ENCODE results near the gene MTRFR.
"Not testable (repeated sequence)": the region's sequence is repeated elsewhere in the genome, so short reads cannot be mapped to it uniquely, and the experiment has no call there.

The MTRFR gene

DNA sequence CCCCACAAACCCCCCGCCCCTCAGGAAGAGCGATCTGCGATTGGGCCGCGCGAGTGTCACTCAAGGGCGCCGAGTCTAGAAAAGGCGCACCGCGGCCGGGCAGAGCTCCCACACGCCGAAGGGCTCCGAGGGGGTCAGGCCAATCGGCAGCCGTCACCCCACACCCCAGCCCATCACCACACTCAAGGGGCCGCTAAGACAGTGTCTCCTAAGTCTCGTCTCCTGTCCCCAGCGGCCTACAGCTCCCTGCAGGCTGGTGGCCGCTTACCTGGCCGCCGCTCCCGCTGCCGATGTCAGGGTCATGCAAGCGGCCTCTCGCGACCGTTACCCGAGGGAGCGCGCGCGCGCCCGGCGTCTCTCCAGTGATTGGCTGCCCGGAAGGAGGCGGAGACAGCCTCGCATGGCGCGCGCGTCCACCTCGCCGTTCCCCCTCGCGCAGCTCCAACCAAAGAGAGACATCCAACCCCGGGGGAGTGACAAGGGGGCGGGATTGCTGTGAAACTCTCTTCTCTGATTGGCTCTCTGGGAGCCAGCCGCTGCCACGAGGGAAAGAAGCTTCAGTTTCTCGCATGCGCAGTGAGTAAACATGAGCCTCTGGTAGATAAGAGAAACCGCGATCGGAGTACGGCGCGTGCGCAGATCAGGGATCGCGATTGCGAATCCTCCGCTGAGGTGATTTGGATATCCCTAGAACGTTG lies at the start of gene MTRFR, which contains the start of gene MPHOSPH9:
MTRFR (plus strand) TSS at position 630 of the 698 bp plus-strand sequence. CDS start 20,239 bp downstream, outside the sequence.
MPHOSPH9 (minus strand) TSS at position 335 of the 698 bp plus-strand sequence. CDS start 2,777 bp downstream, outside the sequence.
- peak; percentile 97 for DNase-seq (ENCODE audit: low spot score)

DNA sequence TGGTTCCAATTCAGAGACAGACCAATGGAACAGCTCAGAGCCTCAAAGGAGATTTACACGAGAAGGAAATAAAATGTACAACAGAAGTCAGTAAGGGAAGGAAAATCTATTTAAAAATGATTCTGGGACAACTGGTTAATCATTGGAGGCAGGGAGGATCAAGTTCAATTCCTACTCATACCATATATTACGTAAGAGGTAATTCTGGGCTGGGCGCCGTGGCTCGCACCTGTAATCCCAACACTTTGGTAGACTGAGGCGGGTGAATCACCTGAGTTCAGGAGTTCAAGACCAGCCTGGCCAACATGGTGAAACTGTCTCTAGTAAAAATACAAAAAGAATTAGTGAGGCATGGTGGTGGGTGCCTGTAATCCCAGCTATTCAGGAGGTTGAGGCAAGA lies 45.6 kb upstream of the MTRFR start:
- DNase-seq (ENCODE audit: low spot score) = no peak

DNA sequence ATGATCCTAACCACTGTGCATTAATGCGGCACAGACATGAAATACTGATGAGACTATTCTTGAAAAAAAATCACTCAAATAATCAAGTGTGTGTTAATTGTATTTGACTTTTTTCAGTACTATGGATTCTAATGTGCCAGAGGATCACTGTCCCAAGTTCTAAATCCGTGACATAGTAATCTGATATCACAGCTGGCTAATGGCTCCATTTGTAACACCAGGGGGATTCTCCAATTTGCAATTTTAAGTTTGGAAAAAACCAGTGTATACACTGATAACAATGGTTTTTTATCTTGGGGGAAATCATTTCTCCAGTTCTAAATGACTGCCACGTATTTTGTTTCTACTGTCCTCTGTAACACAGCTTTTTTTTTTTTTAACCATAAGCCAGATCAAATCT lies 33.3 kb upstream of the MTRFR start:
- DNase-seq (ENCODE audit: low spot score) = no peak

DNA sequence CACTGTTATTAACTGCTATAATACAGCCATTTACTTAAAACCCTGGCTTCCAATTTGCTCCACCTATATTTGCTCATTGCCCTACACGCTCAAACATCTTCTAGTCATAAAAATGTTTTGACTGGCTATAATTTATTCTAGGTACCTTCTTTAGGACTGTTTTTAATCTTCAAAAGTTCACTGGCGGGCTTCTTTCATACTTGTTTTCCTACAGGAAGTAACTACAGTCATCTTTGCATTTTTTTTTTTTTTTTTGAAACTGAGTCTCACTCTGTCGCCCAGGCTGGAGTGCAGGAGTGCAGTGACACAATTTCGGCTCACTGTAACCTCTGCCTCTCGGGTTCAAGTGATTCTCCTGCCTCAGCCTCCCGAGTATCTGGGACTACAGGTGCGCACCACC lies 32.8 kb upstream of the MTRFR start:
- DNase-seq (ENCODE audit: low spot score) = no peak

DNA sequence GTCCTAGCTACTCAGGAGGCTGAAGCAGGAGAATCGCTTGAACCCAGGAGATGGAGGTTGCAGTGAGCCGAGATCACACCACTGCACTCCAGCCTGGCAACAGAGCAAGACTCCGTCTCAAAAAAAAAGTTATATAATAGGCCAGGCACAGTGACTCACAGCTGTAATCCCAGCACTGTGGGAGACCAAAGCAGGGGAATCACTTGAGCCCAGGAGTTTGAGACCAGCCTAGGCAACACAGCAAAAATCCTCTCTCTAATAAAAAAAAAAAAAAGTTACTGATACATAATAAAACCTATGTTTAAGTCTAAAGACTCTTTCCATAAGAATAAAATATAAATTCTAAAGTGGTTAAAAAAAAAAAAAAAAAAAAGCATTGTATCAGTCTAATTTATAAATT lies 26.4 kb upstream of the MTRFR start:
- DNase-seq (ENCODE audit: low spot score) = not testable (repeated sequence)

DNA sequence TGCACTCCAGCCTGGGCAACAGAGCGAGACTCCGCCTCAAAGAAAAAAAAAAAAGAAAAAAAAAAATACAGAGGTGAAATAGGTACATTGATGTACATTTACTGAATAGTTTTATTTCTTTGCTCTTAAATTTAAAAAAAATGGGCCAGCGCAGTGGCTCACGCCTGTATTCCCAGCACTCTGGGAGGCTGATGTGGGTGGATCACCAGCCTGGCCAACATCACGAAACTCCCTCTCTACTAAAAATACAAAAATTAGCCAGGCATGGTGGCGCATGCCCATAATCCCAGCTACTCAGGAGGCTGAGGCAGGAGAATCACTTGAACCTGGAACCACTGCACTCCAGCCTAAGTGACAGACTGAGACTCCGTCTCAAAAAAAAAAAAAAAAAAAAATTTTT lies 25.4 kb upstream of the MTRFR start:
- DNase-seq (ENCODE audit: low spot score) = not testable (repeated sequence)

DNA sequence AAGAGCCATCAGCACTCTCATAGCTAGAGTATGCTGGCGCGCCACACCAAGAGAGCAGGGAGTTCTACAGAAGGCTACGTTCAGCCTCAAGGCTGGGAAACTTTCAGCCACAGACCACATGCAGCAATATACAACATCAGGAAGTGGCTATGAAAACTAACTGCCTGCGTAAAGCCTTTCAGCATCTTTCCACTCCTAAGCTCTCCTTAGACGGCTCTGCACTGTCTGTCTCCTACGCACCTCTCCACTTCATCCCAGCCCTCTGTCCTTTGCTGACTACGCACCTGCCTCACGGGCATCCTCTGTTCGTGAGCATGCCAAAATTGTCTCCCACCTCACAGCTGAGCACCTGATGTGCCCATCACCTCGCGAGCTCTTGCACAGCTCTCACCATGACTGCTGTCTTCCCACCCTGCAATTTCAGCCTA lies 10.0 kb upstream of the MTRFR start:
- DNase-seq (ENCODE audit: low spot score) = no peak

DNA sequence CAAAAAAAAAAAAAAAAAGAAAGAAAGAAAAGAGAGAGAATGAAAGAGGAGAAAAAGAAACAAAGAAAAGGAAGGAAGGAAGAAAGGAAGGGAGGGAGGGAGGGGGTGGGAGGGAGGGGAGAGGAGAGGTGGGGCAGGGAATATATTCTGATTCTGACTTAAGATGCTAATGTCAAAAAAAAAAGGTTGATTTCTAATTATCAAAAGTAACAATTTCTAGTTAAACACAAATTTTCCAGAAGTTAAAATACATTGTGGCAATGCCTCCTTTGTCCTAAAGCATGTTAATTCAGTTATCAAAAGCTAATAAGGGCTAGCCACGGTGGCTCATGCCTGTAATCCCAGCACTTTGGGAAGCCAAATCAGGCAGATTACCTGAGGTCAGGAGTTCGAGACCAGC lies 7.8 kb upstream of the MTRFR start:
- DNase-seq (ENCODE audit: low spot score) = no peak

DNA sequence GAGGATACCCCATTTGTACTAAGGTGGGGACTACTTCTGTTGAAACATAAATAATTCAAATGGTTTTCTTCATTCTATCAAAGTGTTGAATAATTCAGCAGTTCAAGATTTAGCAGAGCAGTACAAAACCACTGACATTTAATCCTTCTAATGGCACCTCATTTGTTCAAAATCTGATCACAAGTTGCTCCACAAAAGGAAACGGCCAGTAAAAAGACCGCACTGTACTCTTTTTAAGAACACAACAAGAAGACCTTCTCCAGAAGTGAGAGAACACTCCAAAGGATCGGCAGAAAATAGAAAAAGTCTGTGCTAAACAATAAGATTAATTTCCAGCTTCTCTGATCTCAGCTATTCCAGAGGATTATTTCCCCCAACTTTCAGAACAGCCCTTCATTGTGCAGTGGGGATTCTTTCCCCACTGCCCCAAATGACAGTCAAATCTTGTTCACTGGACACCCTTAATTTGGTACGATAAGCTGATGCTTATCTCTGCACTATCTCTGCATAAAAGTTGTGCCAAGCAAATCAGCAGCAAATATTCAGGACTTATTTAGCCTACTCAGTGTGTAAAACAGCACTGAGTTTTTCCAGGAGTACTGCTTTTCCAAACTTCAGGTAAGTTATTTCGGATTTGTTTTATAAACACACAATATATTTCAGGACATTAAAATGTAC lies 5.5 kb upstream of the MTRFR start:
- no peak for DNase-seq (ENCODE audit: low spot score)

DNA sequence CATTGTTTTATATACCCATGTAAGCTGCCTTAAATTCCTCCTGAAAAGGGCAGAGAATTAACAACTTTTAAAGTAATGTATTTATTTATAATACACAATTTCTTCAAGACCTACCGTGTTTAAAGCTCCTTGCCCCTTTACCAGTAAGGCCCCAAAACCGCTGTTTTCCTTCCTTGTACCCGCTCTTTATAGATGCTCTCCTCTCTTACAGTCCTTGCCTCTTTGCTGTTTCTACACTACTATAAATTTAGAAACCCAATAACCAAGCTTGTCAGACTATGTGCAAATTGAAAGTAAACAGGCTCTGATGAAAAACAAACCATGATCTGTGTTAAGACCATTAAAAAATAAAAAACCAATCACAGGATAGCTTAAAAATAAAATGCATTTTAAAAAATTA lies 4.2 kb upstream of the MTRFR start:
- no peak for DNase-seq (ENCODE audit: low spot score)

DNA sequence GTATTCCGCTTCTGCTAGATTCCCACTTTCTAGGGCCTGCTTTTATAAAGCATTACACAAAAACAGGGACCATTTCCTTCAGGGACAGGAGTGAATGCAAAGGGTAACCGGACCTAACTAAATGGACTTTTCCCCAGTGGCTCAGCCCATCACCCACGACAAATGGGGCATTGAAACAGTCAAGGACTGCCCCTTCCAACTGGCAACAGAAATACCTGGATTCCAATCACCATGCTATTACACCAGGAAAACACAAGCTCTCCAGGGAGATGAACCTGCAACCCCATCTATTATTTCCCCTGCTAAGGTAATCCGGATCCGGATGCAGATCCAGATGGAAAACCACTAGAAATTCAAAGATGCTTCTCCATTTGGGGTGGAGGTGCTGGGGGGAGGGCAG lies 1.3 kb upstream of the MTRFR start:
- DNase-seq (ENCODE audit: low spot score) = no peak

DNA sequence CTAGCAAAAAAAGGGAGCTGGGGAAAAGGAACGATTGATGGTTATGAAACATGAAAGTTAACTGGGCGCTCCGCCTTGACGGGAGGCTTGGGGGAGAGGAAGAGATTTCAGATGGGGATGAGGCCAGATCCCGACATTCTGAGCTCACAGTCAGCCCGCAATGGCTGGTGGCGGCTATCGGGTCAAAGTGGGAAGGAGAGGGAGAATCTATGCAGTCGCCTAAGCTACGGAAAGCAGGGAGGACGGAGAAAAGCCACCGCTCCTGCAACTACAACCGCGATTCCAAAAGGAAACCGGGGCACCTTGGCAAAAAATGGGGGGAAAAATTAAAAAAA lies 797 bp upstream of the MTRFR start:
- no peak for DNase-seq (ENCODE audit: low spot score)

DNA sequence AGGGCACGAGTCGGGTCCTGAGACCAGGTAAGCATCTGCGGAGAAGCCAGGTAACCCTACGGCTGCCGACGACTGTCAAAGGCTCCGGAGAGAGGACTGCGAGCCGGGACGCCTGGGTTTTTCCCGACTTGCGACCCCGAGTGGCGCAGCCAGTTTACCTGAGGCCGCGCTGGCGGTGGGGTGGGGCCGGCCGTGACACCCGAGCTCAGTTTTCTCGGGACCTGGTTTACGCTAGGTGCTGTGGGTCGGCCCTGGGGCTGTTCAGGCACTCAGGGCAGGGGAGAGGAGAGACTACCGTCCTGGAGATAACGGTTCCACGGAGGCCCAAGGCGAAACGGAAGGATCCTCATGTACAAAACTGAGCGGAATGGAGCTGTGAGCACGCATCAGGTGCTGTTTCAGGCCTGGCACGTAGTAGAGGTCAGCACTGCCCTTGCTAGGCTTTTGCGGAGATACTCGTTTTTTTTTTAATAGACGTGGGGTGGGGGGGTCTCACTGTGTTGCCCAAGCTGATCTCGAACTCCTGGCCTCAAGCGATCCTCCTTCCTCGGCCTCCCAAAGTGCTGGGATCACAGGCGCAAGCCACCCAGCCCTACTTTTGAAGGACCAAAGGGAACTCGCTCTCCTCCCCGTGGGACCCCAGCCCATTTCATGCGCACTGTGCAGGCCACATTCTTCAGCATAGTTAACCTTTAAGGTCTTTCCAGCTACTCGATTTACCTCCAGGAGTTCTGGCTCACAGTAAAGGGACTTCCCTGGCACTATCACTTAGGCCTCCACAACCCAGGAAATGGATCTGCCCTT lies 471 bp downstream of the MTRFR start:
- no peak for DNase-seq (ENCODE audit: low spot score)

DNA sequence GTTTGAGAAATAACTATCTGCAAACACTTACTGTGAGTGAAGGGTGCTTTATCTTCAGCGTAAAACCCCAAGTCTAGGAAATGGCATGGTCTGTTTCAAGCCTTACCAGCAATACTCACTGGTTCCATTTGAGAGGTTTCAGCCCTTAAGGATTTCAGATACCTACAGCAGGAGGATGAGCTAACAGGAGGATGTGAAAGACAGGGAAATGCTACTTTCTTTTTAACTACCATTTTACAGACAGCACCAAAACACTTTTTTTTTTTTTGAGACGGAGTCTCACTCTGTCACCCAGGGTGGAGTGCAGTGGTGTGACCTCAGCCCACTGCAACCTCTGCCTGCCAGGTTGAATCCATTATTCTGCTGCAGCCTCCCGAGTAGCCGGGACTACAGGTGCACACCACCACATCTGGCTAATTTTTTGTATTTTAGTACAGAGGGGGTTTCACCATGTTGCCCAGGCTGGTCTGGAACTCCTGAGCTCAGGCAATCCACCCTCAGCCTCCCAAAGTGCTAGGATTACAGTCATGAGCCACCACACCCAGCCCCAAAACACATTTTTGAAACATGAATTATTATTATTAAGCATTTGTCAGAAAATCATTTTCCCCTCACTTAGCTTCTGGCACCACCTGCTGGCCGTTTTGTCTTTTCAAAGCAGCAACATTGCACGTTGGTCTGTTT lies 4.6 kb downstream of the MTRFR start:
- peak; percentile 70 for DNase-seq (ENCODE audit: low spot score)

DNA sequence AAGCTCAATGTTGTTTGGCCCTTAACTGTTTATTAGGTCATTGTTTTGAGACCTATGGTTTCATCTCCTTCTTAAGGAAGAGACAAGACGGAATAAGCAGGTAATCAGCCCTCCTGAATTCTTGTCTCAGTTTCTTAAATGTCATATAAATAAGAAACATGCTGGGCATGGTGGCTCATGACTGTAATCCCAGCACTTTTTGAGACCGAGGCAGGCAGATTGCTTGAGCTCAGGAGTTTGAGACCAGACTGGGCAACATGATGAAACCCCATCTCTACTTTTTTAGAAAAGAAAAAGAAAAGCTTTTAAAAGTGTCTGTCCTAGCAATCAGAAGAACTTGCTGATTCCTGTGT lies 5.1 kb downstream of the MTRFR start:
- DNase-seq (ENCODE audit: low spot score) = no peak

DNA sequence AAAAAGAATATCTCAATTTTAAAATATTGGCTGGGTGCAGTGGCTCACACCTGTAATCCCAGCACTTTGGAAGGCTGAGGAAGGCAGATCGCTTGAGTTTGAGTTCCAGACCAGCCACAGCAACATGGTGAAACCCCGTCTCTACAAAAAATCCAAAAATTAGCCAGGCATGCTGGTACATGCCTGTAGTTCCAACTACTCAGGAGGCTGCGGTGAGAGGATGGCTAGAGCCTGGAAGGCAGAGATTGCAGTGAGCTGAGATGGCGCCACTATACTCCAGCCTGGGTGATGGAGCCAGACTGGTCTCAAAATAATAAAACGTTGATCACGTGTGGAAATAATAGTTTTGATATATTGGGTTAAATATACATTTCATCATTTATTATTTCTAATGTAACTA lies 5.7 kb downstream of the MTRFR start:
- DNase-seq (ENCODE audit: low spot score) = no peak

DNA sequence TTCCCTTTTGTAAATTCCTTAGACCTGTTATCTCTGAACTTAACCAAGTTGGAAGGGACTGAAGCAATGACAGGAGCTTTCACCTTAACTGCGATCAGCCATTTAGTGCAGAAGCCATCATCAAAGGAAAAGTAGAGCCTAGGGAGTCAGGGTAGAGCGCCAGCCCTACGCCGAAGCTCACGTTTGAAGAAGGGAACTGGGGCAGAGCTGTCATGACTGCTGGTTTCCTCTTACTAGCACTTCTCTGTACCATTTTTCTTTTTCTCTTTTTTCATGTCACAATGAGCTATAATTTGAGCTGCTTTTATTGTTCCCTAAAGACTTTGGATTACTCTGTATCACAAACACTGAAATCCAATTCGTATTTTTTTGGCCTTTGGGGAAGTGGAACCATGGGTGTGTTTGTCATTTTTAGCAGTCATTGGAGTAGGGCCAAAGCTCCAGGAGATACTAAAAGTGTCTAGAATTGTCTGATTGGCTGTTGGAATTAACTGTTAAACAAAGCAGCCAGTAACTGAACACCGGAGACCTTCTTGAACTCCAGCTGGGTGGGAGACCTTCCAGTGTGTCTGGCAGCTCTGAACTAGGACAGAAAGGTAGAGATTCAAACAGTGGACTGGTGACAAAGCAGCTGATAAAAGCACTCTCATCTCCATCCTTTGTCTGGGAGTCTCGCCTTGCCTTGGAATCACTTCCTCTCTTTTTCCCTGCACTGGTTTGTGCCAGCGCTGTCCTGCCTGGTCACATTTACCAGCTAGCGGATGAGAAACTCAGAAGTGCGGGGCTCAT lies 9.1 kb downstream of the MTRFR start:
- DNase-seq (ENCODE audit: low spot score) = no peak

DNA sequence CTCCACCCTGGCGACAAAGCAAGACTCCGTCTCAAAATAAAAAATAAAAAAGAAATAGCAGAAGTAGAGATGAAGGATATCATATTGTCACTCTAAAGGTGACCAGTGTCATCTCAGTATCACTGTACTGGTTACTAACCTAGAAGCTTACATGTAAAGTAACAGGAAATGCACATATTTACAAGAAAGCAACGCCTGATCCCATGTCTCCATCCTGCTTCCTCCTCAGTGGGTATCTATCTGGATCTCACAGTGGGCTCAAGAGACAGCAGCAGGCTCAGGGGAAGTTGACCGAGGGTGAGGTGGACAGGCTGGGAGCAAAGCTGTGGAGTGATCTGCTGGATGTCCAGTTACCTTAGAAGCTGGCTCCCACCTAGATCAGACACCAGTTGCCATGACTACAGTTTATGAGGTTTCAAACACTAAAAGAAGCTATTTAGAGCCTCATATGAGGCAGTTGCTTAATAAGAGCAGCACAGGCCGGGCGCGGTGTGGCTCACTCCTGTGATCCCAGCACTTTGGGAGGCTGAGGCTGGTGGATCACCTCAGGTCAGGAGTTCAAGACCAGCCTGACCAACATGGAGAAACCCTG lies 10.5 kb downstream of the MTRFR start:
- no peak for DNase-seq (ENCODE audit: low spot score)

DNA sequence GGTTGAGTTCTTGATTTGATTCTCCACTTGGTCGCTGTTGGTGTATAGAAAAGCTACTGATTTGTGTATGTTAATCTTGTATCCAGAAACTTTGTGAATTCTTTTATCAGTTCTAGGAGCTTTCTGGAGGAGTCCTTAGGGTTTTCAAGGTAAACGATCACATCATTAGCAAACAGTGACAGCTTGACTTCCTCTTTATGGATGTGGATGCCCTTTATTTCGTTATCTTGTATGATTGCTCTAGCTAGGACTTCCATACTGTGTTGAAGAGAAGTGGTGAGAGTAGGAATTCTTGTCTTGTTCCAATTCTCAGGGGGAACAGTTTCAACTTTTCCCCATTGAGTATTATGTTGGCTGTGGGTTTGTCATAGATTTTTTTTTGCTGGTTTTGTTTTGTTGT lies 12.4 kb downstream of the MTRFR start:
- DNase-seq (ENCODE audit: low spot score) = no peak

DNA sequence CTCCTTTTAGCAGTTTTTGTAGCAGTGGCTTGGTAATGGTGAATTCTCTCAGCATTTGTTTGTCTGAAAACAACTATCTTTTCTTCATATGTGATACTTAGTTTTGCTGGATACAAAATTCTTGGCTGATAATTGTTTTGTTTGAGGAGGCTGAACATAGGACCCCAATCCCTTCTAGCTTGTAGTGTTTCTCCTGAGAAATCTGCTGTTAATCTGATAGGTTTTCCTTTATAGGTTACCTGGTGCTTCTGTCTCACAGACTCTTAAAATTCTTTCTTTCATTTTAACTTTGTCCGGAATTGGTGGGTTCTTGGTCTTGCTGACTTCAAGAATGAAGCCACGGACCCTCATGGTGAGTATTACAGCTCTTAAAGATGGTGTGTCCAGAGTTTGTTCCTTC lies 14.9 kb downstream of the MTRFR start:
- DNase-seq (ENCODE audit: low spot score) = not testable (repeated sequence)

Data from AG20443 (cell line).